Measurements from ENCODE around the gene HGFAC.

- TF ChIP-seq ZNF317 (CRISPR knock-in tag; IDR thresholded peaks at IDR 0.05) (no peak), BRCA1 (CRISPR knock-in tag; IDR thresholded peaks at IDR 0.05) (no peak), POLR2A (IDR thresholded peaks at IDR 0.05; ENCODE audit: insufficient read depth in 1 of 2, low read depth in 2 of 2, low read length in 2 of 2) (no peak), GABPA (IDR thresholded peaks at IDR 0.05; ENCODE audit: low read depth, low read length) (no peak), GABPA (CRISPR knock-in tag; IDR thresholded peaks at IDR 0.05; ENCODE audit: low read depth) (no peak), ARHGAP35 (CRISPR knock-in tag; IDR thresholded peaks at IDR 0.05; ENCODE audit: borderline replicate concordance) (no peak), BRF2 (CRISPR knock-in tag; IDR thresholded peaks at IDR 0.05) (no peak)
These were observed 27.0 kb downstream of the HGFAC start for GRCh38 chr4:3468804-3469203.

Data from HepG2 (cell line).